Measurements from ENCODE around the gene RSPH3.
A peak's percentile ranks its signal among the peaks of the same experiment; 100 is the strongest.

The RSPH3 gene

DNA sequence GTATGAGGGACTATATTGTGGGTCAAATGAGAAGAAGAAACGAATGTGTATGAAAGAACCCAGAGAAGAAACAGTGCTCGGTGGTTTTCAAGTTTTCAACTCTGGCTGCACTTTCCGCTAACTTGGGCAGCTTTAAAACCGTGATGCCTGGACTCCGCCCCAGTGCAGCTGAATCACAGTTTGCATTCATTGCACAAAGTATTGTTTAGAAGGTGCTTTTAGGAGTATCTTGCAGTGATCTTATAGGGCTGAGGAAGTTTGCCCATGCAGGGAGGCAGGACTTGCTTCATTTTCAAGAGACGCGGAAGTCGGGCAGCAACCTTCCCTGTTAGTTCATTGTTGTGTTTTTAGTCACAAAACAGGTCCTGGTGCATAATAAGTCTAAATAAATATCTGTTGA lies 52.7 kb downstream of the RSPH3 start:
- no peak overlapping the region for H3K4me3 ChIP-seq (ENCODE audit: low read depth, low read length)
- POLR2A ChIA-PET: no interaction called here
- TF ChIP-seq, protein P1, sequence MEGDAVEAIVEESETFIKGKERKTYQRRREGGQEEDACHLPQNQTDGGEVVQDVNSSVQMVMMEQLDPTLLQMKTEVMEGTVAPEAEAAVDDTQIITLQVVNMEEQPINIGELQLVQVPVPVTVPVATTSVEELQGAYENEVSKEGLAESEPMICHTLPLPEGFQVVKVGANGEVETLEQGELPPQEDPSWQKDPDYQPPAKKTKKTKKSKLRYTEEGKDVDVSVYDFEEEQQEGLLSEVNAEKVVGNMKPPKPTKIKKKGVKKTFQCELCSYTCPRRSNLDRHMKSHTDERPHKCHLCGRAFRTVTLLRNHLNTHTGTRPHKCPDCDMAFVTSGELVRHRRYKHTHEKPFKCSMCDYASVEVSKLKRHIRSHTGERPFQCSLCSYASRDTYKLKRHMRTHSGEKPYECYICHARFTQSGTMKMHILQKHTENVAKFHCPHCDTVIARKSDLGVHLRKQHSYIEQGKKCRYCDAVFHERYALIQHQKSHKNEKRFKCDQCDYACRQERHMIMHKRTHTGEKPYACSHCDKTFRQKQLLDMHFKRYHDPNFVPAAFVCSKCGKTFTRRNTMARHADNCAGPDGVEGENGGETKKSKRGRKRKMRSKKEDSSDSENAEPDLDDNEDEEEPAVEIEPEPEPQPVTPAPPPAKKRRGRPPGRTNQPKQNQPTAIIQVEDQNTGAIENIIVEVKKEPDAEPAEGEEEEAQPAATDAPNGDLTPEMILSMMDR (IDR thresholded peaks at IDR 0.05; ENCODE audit: insufficient read depth, low read length, missing control alignments): no peak
- no peak for DNase-seq (ENCODE audit: low read depth, low spot score)
- CTCF ChIA-PET: no interaction called here

DNA sequence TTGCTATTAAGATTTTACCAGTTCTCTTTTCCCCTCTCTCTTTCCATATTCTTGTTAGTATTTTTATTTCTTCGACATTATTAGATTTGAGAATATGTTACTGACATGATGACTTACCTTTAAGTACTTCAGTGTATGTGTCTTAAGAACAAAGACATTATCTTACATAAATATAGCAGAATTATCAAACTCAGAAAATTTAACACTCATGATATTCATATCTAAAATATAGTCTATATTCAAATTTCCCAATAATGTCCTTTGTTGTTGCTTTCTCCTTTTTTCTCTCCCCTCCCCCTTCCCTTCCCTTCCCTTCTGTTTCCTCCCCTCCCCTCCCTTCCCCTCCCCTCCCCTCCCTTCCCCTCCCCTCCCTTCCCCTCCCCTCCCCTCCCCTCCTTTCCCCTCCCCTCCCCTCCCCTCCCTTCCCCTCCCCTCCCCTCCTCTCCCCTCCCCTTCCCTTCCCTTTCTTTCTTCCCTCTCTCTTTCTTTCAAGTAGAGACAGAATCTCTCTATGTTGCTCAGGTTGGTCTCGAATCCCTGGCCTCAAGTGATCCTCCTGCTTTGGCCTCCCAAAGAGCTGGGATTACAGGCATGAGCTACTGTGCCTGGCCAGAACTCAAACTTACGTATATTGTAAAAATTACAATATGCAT lies 56.5 kb downstream of the RSPH3 start:
- H3K4me3 ChIP-seq (ENCODE audit: low read depth, low read length): no peak overlapping the region
- POLR2A ChIA-PET: no interaction called here
- DNase-seq (ENCODE audit: low read depth, low spot score): no peak
- TF ChIP-seq, protein P1 (IDR thresholded peaks at IDR 0.05; ENCODE audit: insufficient read depth, low read length, missing control alignments): no peak
- CTCF ChIA-PET: interaction anchor here (1.2 kb wide), 1 partner anchor 29 kb away, joined by 3 read pairs; no protein-coding TSS in a partner anchor

DNA sequence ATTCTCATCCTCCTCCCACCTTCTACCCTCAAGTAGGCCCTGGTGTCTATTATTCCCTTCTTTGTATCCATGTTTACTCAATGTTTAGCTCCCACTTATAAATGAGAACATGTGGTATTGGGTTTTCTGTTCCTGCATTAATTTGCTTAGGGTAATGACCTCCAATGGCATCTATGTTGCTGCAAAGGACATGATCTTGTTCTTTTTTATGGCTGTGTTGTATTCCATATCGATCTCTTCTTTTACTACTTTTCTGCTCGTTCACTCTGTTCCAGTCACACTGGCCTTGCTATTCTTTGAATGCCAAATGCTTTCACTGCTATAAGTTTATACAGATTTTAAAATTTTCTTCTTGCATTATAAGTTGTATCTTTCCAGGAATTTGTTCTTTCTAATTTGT lies 57.7 kb downstream of the RSPH3 start:
- DNase-seq (ENCODE audit: low read depth, low spot score): no peak
- ChIA-PET CTCF (no interaction called here), POLR2A (no interaction called here)
- TF ChIP-seq, protein P1 (IDR thresholded peaks at IDR 0.05; ENCODE audit: insufficient read depth, low read length, missing control alignments): no peak
- no peak overlapping the region for H3K4me3 ChIP-seq (ENCODE audit: low read depth, low read length)

DNA sequence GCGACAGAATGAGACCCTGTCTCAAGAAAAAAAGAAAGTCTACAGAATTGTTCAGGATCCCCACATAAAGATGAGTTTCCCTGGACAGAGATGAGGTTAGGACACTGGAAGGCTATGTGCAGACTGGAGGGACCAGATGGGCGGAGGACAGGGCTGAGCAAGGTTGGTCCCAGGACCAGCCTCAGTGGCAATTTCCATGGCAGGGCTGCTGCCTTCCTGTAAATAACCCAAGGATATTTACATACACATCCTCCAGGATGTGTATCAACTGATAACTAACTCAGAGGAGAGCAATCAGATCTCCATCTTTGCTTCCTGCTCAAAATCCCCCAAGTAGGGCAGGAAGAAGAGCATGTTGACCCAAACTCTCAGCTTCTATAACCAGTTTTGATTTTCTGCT lies 58.8 kb downstream of the RSPH3 start:
- no peak overlapping the region for H3K4me3 ChIP-seq (ENCODE audit: low read depth, low read length)
- no peak for DNase-seq (ENCODE audit: low read depth, low spot score)
- CTCF ChIA-PET: interaction anchor here (1.1 kb wide), 1 partner anchor 31 kb away, joined by 3 read pairs; no protein-coding TSS in a partner anchor
- TF ChIP-seq, protein P1 (IDR thresholded peaks at IDR 0.05; ENCODE audit: insufficient read depth, low read length, missing control alignments): no peak
- POLR2A ChIA-PET: no interaction called here

DNA sequence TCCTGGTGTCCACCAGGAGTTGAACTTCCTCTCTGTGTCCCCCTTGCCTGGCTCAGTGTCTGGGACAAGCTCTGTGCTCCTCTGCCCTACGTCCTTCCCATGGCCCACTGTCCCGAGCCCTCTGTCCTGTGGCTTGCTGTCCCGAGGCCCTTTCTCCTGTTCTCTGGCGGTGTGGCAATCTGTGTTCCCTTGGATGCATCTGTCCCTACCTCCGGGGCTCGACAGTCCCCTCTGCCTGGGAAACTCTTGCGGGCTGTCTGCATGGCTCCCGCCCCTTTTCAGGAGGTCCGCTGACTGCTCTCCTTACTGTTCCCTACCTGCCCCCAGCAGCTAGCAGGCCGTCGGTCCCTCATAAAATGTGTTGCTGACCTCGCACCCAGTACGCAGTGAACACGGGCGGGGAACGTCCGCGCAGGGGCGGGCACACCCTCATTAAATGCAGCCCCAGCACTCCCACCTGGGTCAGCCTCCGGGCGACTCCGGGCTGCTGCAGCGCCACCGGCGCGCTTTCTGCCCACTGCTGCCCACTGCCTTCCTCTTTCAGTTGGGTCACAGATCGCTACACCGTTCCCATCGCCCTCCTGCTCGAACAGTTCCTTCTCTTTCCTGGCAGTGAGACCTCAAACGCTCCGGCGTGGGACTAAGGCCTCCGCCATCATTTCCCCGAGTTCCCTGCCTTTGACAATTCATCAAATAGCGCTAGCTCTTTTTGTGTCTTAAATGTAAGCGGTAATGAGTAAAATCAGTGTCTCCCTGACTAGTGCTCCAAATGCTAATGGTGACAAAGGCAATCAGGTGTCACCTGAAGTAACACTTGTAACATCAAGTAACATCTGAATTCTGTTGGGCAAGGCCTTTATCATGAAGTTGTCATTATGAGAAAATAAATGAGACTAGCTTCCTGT lies 60.5 kb downstream of the RSPH3 start:
- POLR2A ChIA-PET: no interaction called here
- TF ChIP-seq, protein P1 (IDR thresholded peaks at IDR 0.05; ENCODE audit: insufficient read depth, low read length, missing control alignments): no peak
- CTCF ChIA-PET: interaction anchor here (0.9 kb wide), 2 partner anchors 9 to 147 kb away, joined by 3 read pairs; no protein-coding TSS in a partner anchor
- no peak for DNase-seq (ENCODE audit: low read depth, low spot score)
- H3K4me3 ChIP-seq (ENCODE audit: low read depth, low read length): peak overlapping the region; percentile 36

DNA sequence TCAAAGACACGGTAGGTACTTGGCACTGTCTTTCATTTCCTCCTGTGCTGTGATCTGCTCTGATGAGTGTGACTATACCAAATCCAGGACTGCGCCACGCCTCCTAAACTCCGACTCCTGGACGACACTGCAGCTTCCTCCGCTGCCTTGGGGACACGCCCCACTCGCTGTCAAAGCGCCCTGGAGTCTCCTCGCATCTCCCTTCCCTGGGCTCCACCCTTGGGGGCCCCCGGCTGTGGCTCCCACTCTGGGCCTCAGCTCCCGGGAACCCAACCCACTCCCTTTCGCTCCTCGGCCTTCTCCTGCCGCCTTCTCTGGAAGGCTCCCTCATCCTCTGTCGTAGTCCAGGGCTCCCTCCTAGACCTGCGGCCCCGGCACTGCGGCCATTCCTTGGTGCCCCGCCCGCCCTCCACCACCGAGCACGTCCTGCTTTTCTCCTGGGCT lies 61.2 kb downstream of the RSPH3 start:
- DNase-seq (ENCODE audit: low read depth, low spot score): no peak
- ChIA-PET CTCF (interaction anchor here (0.9 to 1.5 kb wide), 2 partner anchors 9 to 146 kb away, joined by 3 read pairs; no protein-coding TSS in a partner anchor), POLR2A (no interaction called here)
- TF ChIP-seq, protein P1 (IDR thresholded peaks at IDR 0.05; ENCODE audit: insufficient read depth, low read length, missing control alignments): no peak
- peak overlapping the region; percentile 36 for H3K4me3 ChIP-seq (ENCODE audit: low read depth, low read length)

All from AG04449 (cell line).